Esophagus squamous epithelium (tissue), 4 donors: ENCODE measurements around the gene ATP2B2.

Experiments
- CTCF ChIP-seq, 6 experiments: fragments of 450-650 bp in 4 of 6; fragments of 200-600 bp in 2 of 6; sonication (generic) in 2 of 6; IDR thresholded peaks; one replicate each; pipeline ENCODE4 v1.5.1; 2016 to 2019; ENCODE audit warnings: antibody characterized with exemption in 6 of 6, mild to moderate bottlenecking in 4 of 6, moderate library complexity in 4 of 6
- POLR2A ChIP-seq, 4 donors: fragments of 450-650 bp; IDR thresholded peaks; one replicate each; pipeline ENCODE4 v1.6.1; 2017; ENCODE audit warnings: antibody characterized with exemption in 4 of 4, mild to moderate bottlenecking in 4 of 4, moderate library complexity in 3 of 4

GRCh38 chr3:10392906-10393461, 112.4 kb downstream of the ATP2B2 start:
- no peak for TF ChIP-seq CTCF (IDR thresholded peaks at IDR 0.05)
- no peak for TF ChIP-seq POLR2A (IDR thresholded peaks at IDR 0.05)
